ENCODE measurements around the gene AAK1. TPM values are rescaled to one million over a fixed set of nuclear protein-coding genes. Genes with fewer than 3 reads are reported as not detected.

The AAK1 gene
- total and polyA plus RNA-seq, 10 of the 15 experiments (the other 5 are each of a cell fraction or from before 2014, with no cell fraction given) = 2.9 to 41.4 (median 17.5) TPM

GRCh38 chr2:69456950-69457445, 186.5 kb downstream of the AAK1 start:
- TF ChIP-seq SPI1 (IDR thresholded peaks at IDR 0.05; ENCODE audit: borderline replicate concordance, insufficient read depth, low read depth, low read length) (peak; percentile 45; the same call in 1 of the 2 replicates), ZBTB33 (IDR thresholded peaks at IDR 0.05) (no peak)
- H3K4me3 ChIP-seq = no peak overlapping the region
- no peaks in the 10 kb centered on the region for H4K20me1 ChIP-seq (ENCODE audit: control insufficient read depth, insufficient read depth)
- H3K4me2 ChIP-seq (ENCODE audit: control insufficient read depth, insufficient read depth) = no peak overlapping the region
- H2AFZ ChIP-seq (ENCODE audit: control insufficient read depth, low read depth, low read length) = no peak overlapping the region
- DNase-seq (ENCODE audit: low read depth, low spot score) (no peak), FAIRE-seq (no peak), ATAC-seq (no peak)
- CTCF ChIA-PET = no interaction called here
- RAD21 ChIA-PET (ENCODE audit: unreplicated experiment) = interaction anchor here (0.9 kb wide), 2 partner anchors 20 to 257 kb away, joined by 3 read pairs; partner anchors contain the start of gene NFU1
- SMC1A ChIA-PET (ENCODE audit: uncharacterized antibody, unreplicated experiment) = interaction anchor here (0.9 to 1.5 kb wide), 2 partner anchors 14 to 66 kb away, joined by 3 read pairs; no protein-coding TSS in a partner anchor
- intact Hi-C loops (cut with micrococcal nuclease; ENCODE audit: unreplicated experiment) (no loop called here), in situ Hi-C loops (cut with MboI) (no loop called here)
- no peaks in the 10 kb centered on the region for H3K27me3 ChIP-seq (replicated peaks in 1 of 2; ENCODE audit: control insufficient read depth in 2 of 2, insufficient read depth in 2 of 2, low read length in 1 of 2)
- H3K36me3 ChIP-seq (ENCODE audit: control insufficient read depth in 2 of 2, insufficient read depth in 2 of 2, low read length in 1 of 2) = no peaks in the 10 kb centered on the region
- H3K9ac ChIP-seq (ENCODE audit: control insufficient read depth, insufficient read depth, low read length) = no peak overlapping the region
- BruUV-seq (replicated peaks) = no TSS peak
- no peaks in the 10 kb centered on the region for H3K79me2 ChIP-seq (ENCODE audit: control insufficient read depth, insufficient read depth, low read length)
- H3K4me1 ChIP-seq (ENCODE audit: control insufficient read depth, insufficient read depth, low read length) = peaks cover 9% of the 10 kb centered on the region; the same call in 1 of the 2 replicates
- H3K27ac ChIP-seq (ENCODE audit: control insufficient read depth, insufficient read depth) = no peak overlapping the region
- POLR2A ChIA-PET = no interaction called here
- no peaks in the 10 kb centered on the region for H3K9me3 ChIP-seq (replicated peaks; ENCODE audit: control insufficient read depth, insufficient read depth, low read length)

GRCh38 chr2:69456154-69456553, 187.4 kb downstream of the AAK1 start:
- ATAC-seq (no peak), FAIRE-seq (no peak), DNase-seq (ENCODE audit: low read depth, low spot score) (no peak)
- no peak overlapping the region for H3K4me2 ChIP-seq (ENCODE audit: control insufficient read depth, insufficient read depth)
- H3K27me3 ChIP-seq (replicated peaks in 1 of 2; ENCODE audit: control insufficient read depth in 2 of 2, insufficient read depth in 2 of 2, low read length in 1 of 2) = no peaks in the 10 kb centered on the region
- no peak overlapping the region for H3K9ac ChIP-seq (ENCODE audit: control insufficient read depth, insufficient read depth, low read length)
- H4K20me1 ChIP-seq (ENCODE audit: control insufficient read depth, insufficient read depth) = no peaks in the 10 kb centered on the region
- no peaks in the 10 kb centered on the region for H3K9me3 ChIP-seq (replicated peaks; ENCODE audit: control insufficient read depth, insufficient read depth, low read length)
- H2AFZ ChIP-seq (ENCODE audit: control insufficient read depth, low read depth, low read length) = no peak overlapping the region
- no peak overlapping the region for H3K27ac ChIP-seq (ENCODE audit: control insufficient read depth, insufficient read depth)
- no peak for TF ChIP-seq ZNF622 (IDR thresholded peaks at IDR 0.05)
- no peak for TF ChIP-seq JUNB (IDR thresholded peaks at IDR 0.05)
- TF ChIP-seq SRF (IDR thresholded peaks at IDR 0.05; ENCODE audit: low read depth in 2 of 2, low read length in 2 of 2) = no peak
- TF ChIP-seq HDAC6 (IDR thresholded peaks at IDR 0.05; ENCODE audit: unreplicated experiment) = no peak
- TF ChIP-seq ZNF274 (IDR thresholded peaks at IDR 0.05; ENCODE audit: insufficient read depth, insufficient read length) = no peak
- TF ChIP-seq ETV6 (conservative IDR thresholded peaks at IDR 0.05 in 1 of 2, IDR thresholded peaks at IDR 0.05 in 1 of 2; ENCODE audit: borderline replicate concordance in 1 of 2, low read depth in 1 of 2) = no peak
- no peak for TF ChIP-seq USF1 (IDR thresholded peaks at IDR 0.05; ENCODE audit: borderline replicate concordance, extremely low read length, insufficient read depth, low read depth, low read length)
- no peak for TF ChIP-seq DPF2 (IDR thresholded peaks at IDR 0.05)
- in situ Hi-C loops (cut with MboI) (no loop called here), intact Hi-C loops (cut with micrococcal nuclease; ENCODE audit: unreplicated experiment) (no loop called here)
- H3K4me1 ChIP-seq (ENCODE audit: control insufficient read depth, insufficient read depth, low read length) = peaks cover 9% of the 10 kb centered on the region; the same call in 1 of the 2 replicates
- ChIA-PET POLR2A (interaction anchor here (0.7 kb wide), 1 partner anchor 132 kb away, joined by 4 read pairs; no protein-coding TSS in a partner anchor), SMC1A (ENCODE audit: uncharacterized antibody, unreplicated experiment) (no interaction called here), CTCF (no interaction called here), RAD21 (ENCODE audit: unreplicated experiment) (no interaction called here)
- H3K36me3 ChIP-seq (ENCODE audit: control insufficient read depth in 2 of 2, insufficient read depth in 2 of 2, low read length in 1 of 2) = no peaks in the 10 kb centered on the region
- no peaks in the 10 kb centered on the region for H3K79me2 ChIP-seq (ENCODE audit: control insufficient read depth, insufficient read depth, low read length)
- WGBS (ENCODE audit: insufficient coverage, insufficient replicate concordance, low lambda C conversion rate, missing lambda C conversion rate) = 95% methylated on average over 7 of the region's 7 CpGs
- no peak overlapping the region for H3K4me3 ChIP-seq
- no TSS peak for BruUV-seq (replicated peaks)

All from GM12878 (cell line).